Uterus (tissue), 2 donors: ENCODE measurements around the gene CST4.

Experiments
- POLR2A ChIP-seq, 2 donors: fragments of 450-650 bp; IDR thresholded peaks; one replicate each; pipeline ENCODE4 v1.6.1; 2016; ENCODE audit warnings: antibody characterized with exemption in 2 of 2, mild to moderate bottlenecking in 1 of 2, moderate library complexity in 1 of 2
- TF ChIP-seq, protein P1 (sequence below), 4 experiments: fragments of 200-600 bp in 2 of 4; fragments of 450-650 bp in 2 of 4; sonication (generic) in 2 of 4; IDR thresholded peaks; one replicate each; pipeline ENCODE4 v1.5.1; 2016 to 2019; ENCODE audit warnings: antibody characterized with exemption in 4 of 4, mild to moderate bottlenecking in 2 of 4, moderate library complexity in 1 of 4

DNA sequence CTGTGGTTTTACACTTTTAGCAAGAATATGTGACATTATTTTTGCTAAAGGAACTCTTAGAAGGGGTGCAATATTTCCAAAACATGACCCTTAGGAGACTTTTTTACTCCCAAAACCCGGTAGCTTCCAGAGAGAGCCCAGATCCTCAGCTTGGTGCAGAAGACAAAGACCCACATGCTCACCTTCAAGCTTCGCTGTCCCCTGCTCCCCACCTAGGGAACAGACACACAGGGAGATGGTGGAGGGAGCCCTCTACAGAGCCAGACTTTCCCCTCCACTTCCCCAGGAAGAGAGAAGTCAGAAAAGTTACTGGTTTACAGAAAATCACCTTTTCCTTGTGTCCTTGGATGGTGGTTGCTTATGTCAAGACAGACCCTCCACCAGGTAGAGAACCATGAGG is 5.0 kb downstream of the CST4 start:
- TF ChIP-seq, protein P1, sequence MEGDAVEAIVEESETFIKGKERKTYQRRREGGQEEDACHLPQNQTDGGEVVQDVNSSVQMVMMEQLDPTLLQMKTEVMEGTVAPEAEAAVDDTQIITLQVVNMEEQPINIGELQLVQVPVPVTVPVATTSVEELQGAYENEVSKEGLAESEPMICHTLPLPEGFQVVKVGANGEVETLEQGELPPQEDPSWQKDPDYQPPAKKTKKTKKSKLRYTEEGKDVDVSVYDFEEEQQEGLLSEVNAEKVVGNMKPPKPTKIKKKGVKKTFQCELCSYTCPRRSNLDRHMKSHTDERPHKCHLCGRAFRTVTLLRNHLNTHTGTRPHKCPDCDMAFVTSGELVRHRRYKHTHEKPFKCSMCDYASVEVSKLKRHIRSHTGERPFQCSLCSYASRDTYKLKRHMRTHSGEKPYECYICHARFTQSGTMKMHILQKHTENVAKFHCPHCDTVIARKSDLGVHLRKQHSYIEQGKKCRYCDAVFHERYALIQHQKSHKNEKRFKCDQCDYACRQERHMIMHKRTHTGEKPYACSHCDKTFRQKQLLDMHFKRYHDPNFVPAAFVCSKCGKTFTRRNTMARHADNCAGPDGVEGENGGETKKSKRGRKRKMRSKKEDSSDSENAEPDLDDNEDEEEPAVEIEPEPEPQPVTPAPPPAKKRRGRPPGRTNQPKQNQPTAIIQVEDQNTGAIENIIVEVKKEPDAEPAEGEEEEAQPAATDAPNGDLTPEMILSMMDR (IDR thresholded peaks at IDR 0.05), result no peak
- no peak for TF ChIP-seq POLR2A (IDR thresholded peaks at IDR 0.05)
